ENCODE measurements around the gene LY86.

DNA sequence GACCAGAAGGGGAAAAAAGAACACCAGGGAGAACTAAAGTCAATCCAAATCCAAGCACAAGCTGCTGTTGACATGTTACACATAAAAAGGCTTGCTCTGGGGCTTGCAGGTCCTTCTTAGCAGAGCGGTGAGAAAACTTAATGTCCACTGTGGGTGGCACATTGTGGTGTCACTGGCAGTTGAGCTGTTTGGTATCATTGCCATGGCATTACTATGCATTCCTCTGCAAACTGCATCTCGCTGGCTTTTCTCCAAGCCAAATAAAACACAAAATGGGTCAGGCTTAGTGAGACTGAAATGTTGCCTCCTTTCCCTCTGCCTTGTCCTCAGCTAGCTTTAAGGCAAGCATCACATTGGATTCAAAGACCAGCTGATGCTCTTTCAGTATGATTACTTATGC is 40.9 kb downstream of the LY86 start:
- TF ChIP-seq CTCF (IDR thresholded peaks at IDR 0.05) (no peak), EP300 (IDR thresholded peaks at IDR 0.05) (no peak), POLR2A (IDR thresholded peaks at IDR 0.05; ENCODE audit: low read depth) (no peak)
